Fibroblast of skin of back (primary cell): ENCODE data around the gene LRRC8E.
"Not testable (repeated sequence)": the region's sequence is repeated elsewhere in the genome, so short reads cannot be mapped to it uniquely, and the experiment has no call there.

Experiments
- DNase-seq: peaks from one replicate; pipeline ENCODE4 v3.0.0-alpha.2; 2013

Gene LRRC8E

DNA sequence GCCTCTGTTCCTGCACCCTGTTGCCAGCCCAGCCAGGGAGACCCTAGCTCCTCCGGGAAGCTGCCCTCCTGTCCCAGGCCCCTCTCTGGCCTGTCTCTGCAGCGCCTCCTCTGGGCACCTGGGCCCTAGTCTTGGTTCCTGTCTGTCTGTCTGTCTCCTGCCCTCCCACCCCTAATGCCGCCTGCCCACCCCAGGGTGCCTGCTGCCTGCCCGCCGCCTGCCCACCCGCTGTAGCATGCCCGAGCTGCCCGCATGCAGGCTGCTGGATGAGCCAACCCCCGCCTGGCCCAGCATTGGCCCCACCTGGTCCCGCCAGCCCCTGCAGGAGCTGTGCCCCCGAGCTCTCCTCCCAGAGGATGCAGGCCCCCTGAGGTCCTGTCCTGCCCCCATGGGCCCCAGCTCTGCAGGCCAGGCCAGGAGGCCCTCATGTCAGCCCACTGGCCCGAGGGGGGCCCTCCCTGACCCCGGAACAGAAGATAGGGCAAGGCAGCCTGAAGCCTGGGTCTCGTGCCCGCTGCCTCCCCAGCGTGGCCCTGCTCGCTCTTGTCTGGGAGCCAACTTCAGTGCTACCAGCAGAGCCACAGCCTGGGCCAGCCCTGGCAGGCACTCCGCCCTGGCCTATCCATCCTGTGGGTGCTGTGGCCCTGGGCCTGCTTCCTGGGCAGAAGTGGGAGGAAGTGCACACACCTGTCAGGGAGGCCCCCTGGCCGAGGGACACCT lies 20.6 kb downstream of the LRRC8E start:
- DNase-seq = no peak

DNA sequence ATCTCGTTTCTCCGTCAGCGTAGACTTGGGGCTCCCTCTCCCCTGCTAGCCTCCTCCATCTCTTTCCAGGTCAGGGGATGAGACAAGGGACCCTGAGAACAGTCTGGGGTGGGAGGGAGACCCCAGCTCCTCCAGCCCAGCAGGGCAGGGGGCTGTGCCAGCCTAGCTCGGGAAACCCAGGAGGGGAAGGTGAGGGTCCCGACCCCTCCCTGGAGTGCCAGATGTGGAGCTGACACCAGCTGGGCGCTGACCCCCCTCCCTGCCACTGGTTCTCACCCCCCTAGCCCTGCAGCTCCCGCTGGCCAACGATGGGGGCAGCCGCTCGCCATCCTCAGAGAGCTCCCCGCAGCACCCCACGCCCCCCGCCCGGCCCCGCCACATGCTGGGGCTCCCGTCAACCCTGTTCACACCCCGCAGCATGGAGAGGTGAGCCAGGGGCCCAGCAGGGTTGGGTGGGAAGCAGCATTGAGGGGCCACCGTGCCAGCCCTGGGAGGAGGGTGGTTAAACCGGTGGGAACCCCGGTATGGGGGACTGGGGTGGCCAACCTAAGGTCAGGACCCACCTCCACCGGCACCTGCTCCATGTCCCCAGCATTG lies 21.3 kb downstream of the LRRC8E start:
- no peak for DNase-seq

DNA sequence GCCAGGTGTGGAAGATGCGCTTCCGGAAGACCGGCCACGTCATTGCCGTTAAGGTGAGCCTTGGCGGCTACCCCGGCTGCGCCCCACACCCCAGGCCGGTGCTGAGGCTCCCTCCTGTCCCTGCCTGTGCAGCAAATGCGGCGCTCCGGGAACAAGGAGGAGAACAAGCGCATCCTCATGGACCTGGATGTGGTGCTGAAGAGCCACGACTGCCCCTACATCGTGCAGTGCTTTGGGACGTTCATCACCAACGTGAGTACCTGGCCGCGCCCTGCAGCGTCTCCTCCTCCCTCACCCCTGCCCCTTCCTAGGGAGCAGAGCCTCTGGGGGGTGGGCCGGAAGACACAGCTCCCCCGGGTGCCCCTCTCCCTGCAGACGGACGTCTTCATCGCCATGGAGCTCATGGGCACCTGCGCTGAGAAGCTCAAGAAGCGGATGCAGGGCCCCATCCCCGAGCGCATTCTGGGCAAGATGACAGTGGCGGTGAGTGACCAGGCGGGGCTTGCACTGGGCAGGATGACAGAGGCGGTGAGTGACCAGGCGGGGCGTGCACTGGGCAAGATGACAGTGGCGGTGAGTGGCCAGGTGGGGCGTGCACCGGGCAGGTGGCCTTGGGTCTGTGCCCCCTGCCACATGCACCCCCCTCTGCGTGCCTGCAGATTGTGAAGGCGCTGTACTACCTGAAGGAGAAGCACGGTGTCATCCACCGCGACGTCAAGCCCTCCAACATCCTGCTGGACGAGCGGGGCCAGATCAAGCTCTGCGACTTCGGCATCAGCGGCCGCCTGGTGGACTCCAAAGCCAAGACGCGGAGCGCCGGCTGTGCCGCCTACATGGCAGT lies 22.2 kb downstream of the LRRC8E start:
- DNase-seq = no peak

GRCh38 chr19:7911508-7912143 lies 23.3 kb downstream of the LRRC8E start:
- DNase-seq = no peak

- no peak for DNase-seq
These were observed 23.9 kb downstream of the LRRC8E start for GRCh38 chr19:7912144-7912696.

- DNase-seq = no peak
These were observed 24.6 kb downstream of the LRRC8E start for GRCh38 chr19:7912697-7913564.

DNA sequence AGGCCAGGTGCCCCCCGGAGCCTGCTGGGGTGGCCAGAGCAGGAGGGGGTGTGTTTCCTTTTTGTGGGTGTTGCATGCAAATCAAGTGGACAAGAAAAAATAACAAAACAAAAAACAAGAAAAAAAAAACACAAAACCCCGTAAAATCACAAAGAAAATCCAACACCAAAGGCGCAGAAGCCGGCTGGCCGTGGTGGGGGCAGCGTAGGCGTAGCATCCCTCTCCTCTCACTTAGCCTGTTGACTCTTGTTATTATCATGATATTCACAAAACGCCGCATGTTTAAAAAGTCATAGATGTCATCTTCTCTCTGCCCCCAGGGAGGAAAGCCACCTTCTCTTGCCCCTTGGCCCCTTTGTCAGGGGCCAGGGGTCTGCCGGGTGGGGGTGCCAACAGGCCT lies 25.3 kb downstream of the LRRC8E start:
- DNase-seq = no peak

- no peak for DNase-seq
These were observed 25.8 kb downstream of the LRRC8E start for GRCh38 chr19:7914099-7914498.

DNA sequence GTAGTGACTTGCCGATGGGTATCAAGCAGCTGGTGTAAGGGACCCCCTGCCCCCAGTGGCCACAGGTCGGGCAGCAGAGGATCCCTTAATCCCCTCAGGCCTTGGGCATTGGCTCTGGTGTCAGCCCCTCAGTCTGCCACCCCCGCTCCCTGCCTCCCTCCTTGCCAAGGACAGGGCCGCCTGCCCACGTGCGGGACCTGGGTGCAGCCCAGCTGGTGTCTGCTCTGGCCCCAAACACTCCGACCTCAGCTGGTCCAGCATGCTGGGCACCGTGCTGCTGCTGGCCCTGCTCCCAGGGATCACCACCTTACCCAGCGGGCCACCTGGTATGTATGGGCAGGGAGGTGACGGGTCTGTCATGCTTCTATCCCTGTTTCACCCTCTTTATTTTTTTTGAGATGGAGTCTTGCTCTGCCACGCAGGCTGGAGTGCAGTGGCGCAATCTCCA lies 26.3 kb downstream of the LRRC8E start, which contains the start of gene TGFBR3L:
TGFBR3L (plus strand) TSS at position 233 of the 448 bp plus-strand sequence.
- DNase-seq = no peak

DNA sequence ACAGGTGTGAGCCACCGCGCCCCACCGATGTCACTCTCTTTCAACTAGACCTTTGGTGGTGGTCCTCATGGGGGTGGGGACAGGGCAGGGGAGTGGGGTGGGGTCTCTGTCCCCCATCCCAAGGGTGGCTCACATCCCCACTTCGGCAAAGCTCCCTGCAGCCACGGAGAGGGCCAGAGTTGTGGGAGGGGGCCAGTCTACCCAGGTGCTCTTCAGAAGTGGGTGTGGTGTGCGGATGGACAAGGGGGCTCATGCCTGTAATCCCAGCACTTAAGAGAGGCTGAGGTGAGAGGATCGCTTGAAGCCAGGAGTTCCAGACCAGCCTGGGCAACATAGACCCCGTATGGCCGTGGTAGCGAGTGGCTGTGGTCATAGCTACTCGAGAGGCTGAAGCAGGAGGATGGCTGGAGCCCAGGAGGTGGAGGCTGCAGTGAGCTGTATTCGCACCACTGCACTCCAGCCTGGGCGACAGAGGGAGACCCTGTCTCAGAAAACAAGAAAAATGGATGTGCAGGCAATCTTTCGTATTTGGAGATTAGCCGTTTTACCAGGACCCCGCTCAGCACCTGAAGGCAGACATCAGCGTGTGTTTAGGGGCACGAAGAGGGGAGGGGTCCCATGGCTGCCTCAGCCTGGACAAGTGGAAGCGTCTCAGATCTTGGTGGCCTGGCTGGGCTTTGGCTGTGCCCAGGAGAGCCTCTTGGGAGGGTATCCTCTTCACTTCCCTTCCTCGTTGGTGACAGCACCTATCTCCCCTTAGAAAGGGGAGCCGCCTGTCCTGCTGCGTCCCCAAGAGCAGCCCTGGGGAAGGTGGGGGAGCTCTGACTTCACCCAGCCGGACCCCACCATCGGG lies 27.2 kb downstream of the LRRC8E start:
- no peak for DNase-seq

DNA sequence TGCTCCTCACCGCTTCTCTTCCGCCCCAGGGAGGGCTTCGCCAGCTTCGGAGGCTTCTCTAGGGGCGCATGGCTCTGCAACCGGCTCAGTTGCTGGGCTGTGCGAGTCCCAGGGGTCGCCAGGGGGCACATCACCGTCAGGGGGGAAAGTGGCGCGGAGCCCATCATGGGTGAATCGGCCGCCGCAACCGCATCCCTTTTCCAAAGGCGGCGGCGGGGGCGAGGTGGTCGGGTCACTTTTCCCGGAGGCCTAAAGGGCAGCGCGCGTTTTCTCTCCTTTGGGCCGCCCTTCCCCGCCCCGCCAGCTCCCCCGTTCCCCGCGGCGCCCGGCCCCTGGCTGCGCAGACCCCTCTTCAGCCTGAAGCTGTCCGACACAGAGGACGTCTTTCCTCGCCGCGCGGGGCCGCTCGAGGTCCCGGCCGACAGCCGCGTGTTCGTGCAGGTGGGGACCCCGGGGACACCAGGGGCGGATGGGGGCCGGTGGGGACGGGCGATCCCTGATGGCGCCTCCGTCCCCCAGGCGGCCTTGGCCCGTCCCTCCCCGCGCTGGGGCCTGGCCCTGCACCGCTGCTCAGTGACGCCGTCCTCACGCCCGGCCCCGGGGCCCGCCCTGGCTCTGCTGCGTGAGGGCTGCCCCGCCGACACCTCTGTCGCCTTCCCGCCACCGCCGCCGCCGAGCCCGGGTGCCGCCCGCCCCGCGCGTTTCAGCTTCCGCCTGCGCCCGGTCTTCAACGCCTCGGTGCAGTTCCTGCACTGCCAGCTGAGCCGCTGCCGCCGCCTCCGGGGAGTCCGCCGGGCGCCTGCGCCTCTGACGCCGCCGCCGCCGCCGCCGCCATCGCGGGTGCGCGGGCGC lies 28.0 kb downstream of the LRRC8E start:
- no peak for DNase-seq

DNA sequence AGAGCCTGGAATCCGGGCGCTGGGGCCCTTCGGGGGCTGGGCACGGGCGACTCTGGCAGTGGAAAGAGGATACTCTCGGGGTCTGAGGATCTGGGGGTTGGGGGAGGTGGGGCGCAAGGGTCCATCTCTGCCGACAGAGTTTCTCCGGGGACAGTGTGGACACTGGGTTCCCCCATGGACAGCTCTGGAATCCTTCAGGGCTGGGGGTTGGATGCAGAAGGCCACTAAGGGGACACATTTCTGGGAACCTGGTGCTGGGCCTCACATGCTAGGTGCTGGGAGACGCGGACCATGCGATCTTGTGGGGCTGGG lies 28.6 kb downstream of the LRRC8E start:
- no peak for DNase-seq

DNA sequence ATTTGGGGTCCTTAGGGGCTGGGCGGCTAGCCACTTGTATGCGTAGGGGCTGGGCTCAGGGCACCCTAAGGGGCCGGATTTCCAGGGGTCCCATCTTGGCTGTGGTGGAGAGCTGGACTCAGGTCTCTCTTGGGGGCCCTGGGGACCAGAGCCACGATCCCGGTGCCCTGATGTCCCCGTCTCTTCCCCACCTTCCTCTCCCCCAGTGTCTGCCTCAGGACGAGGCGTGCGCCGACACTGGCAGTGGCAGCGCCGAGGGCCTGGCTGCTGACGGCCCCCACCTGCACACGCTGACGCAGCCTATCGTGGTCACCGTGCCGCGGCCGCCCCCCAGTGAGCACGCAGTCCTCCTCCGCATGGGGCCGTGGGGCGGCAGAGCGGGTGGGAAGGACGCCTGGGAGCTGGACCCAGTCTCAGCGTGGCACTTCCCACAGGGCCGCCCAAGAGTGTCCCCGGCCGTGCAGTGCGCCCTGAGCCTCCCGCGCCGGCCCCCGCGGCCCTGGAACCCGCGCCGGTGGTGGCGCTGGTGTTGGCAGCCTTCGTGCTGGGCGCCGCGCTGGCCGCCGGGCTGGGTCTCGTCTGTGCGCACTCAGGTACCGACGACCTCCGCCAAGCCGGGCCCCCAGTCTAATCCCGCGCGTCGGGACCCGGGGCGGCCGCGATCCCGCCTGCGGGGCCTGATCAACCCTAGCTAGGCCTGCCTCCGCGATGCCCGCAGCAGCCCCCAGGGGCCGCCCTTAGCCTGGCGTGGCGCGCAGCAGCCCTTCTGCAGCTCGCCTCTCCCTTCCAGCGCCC lies 29.2 kb downstream of the LRRC8E start:
- DNase-seq = peak; percentile 55

GRCh38 chr19:7918062-7918614 lies 29.8 kb downstream of the LRRC8E start:
- DNase-seq = not testable (repeated sequence)

- DNase-seq = no peak
These were observed 30.5 kb downstream of the LRRC8E start for GRCh38 chr19:7918615-7919421.

GRCh38 chr19:7919610-7920518 lies 31.6 kb downstream of the LRRC8E start, which contains the start of gene SNAPC2:
TSS of gene SNAPC2 (plus strand) at chr19:7920338. CDS start at chr19:7920367, 29 bp downstream.
- DNase-seq = peak; percentile 94
